Endothelial cell of umbilical vein (primary cell): Measurements from ENCODE around the gene KCTD16.

Source experiments
- CTCF ChIP-seq, 2 donors: IDR thresholded peaks; 1 replicate in 1 of 2; 2 replicates in 1 of 2; pipeline ENCODE4 v1.5.1; 2011; ENCODE audit warnings: low read length in 2 of 2, mild to moderate bottlenecking in 2 of 2, moderate library complexity in 2 of 2, control low read depth in 1 of 2, inconsistent platforms in 1 of 2, low read depth in 1 of 2; ENCODE audit not compliant: insufficient read depth in 1 of 2; ENCODE audit errors: extremely low read depth in 1 of 2
- EZH2 ChIP-seq: IDR thresholded peaks from 2 replicates; pipeline ENCODE4 v1.6.1; 2012; ENCODE audit warnings: borderline replicate concordance, low read depth, mild to moderate bottlenecking, moderate library complexity, low read length, inconsistent platforms; ENCODE audit not compliant: severe bottlenecking
- GATA2 ChIP-seq: IDR thresholded peaks from 2 replicates; pipeline ENCODE4 v1.7.0; 2011; ENCODE audit warnings: low read depth, mild to moderate bottlenecking, moderate library complexity, mixed read lengths, low read length; ENCODE audit not compliant: insufficient read length, insufficient read depth
- JUN ChIP-seq: IDR thresholded peaks from 2 replicates; pipeline ENCODE4 v1.6.1; 2011; ENCODE audit warnings: borderline replicate concordance, low read depth; ENCODE audit not compliant: insufficient read length, insufficient read depth
- MAX ChIP-seq: IDR thresholded peaks from 2 replicates; pipeline ENCODE4 v1.6.1; 2011; ENCODE audit not compliant: insufficient read depth, insufficient read length
- MYC ChIP-seq: IDR thresholded peaks from one replicate; pipeline ENCODE4 v1.6.1; 2011; ENCODE audit warnings: mild to moderate bottlenecking, low read depth, low read length
- POLR2A ChIP-seq: IDR thresholded peaks from 2 replicates; pipeline ENCODE4 v1.6.1; 2012; ENCODE audit warnings: low read depth, mild to moderate bottlenecking, control low read depth, low read length
- POLR2AphosphoS5 ChIP-seq: IDR thresholded peaks from 2 replicates; pipeline ENCODE4 v1.6.1; 2012; ENCODE audit warnings: low read depth, mild to moderate bottlenecking, control low read depth, low read length, moderate library complexity; ENCODE audit not compliant: insufficient read depth

DNA sequence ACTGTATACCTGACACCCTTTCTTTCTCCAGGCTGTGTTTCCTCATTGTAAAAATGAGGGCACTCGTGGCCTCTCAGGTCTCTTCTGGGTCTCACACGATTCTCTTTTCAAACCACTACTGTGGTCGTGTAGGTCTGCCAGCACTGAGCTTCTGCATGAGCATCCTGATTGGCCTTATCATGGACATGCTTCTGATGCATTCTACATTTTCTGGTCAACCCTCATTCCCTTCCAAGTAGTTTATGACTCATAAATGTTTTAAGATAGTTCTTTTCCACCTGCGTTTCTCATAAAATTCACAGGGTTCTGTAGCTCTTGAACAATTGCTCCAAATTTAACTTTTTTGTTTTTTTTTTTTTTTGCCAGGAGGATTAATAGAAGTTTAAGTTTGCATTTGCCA lies 294.8 kb downstream of the KCTD16 start:
- no peak for TF ChIP-seq CTCF (IDR thresholded peaks at IDR 0.05; ENCODE audit: extremely low read depth in 1 of 2, insufficient read depth in 1 of 2, low read depth in 1 of 2, low read length in 2 of 2)
- TF ChIP-seq POLR2A: no peak
- TF ChIP-seq GATA2: no peak
- no peak for TF ChIP-seq MYC
- TF ChIP-seq POLR2AphosphoS5: no peak
- no peak for TF ChIP-seq EZH2
- no peak for TF ChIP-seq MAX
- TF ChIP-seq JUN: no peak
